B cell (primary cell): ENCODE data around the gene CAPN12.

Source experiments
- EZH2 ChIP-seq: IDR thresholded peaks from 2 replicates; pipeline ENCODE4 v1.6.1; 2012; ENCODE audit warnings: borderline replicate concordance, low read depth, mild to moderate bottlenecking, moderate library complexity, low read length; ENCODE audit not compliant: insufficient read depth, poor library complexity, severe bottlenecking
- TF ChIP-seq, protein P1 (sequence below): fragments of 200-600 bp; IDR thresholded peaks from one replicate; pipeline ENCODE4 v1.8.0; 2022; ENCODE audit warnings: antibody characterized with exemption, mild to moderate bottlenecking

DNA sequence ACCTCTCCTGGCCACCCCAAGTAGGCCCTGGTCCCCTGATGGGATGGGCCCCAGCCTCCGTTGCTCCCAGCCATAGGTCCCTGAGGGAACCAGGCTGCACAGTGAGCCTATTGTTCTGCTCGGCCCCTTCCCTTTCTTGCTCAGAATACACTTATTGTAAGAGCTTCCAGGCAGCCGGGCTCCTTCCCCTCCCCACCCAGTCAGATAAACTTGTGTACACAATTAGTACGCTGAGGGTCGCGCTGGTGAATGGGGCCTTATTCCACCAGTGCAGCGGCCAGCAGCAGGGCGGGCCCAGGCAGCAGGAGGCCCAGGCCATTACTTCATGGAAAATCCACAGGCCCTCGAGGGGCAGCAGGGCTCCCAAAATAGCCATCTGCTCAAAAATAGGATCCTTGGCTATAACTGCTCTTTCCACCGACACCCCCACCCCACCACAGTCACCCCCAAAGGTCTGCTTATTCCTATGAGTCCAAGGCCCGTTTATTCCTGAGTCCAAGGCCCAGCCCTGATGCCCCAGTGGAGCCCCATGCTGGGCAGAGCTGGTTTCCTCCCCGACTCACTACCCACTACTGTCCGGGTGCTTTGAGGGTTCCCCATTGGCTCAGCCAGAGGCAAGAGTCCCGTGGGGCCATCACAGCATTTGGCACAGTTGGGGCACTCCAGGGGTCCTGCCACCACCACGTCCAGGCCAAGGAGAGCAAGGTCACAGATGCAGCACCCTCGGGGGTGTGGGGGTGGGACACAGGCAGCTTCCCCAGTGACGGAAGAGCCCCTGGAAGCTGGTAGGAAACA lies 22.1 kb downstream of the CAPN12 start:
- TF ChIP-seq, protein P1, sequence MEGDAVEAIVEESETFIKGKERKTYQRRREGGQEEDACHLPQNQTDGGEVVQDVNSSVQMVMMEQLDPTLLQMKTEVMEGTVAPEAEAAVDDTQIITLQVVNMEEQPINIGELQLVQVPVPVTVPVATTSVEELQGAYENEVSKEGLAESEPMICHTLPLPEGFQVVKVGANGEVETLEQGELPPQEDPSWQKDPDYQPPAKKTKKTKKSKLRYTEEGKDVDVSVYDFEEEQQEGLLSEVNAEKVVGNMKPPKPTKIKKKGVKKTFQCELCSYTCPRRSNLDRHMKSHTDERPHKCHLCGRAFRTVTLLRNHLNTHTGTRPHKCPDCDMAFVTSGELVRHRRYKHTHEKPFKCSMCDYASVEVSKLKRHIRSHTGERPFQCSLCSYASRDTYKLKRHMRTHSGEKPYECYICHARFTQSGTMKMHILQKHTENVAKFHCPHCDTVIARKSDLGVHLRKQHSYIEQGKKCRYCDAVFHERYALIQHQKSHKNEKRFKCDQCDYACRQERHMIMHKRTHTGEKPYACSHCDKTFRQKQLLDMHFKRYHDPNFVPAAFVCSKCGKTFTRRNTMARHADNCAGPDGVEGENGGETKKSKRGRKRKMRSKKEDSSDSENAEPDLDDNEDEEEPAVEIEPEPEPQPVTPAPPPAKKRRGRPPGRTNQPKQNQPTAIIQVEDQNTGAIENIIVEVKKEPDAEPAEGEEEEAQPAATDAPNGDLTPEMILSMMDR: no peak
- TF ChIP-seq EZH2: no peak
